Naive thymus-derived CD4-positive, alpha-beta T cell (primary cell): Measurements from ENCODE around the gene ACACA. TPM values are rescaled to one million over a fixed set of nuclear protein-coding genes. Genes with fewer than 3 reads are reported as not detected.

Experiments
- ATAC-seq: fragments of 150-1000 bp; cut with Tn5 transposase; 2 replicates; pipeline ENCODE4 v1.10.0; 2021; ENCODE audit warnings: mild to moderate bottlenecking, moderate library complexity
- CTCF ChIA-PET: fragments of 350-600 bp; sonication (Branson Sonifier 250); formaldehyde crosslinking; loops from one replicate; lab custom pipeline; 2021; ENCODE audit warnings: antibody characterized with exemption; lab: Charles Lee
- POLR2A ChIA-PET: fragments of 350-600 bp; sonication (Branson Sonifier 250); formaldehyde crosslinking; loops from one replicate; lab custom pipeline; 2021; ENCODE audit warnings: antibody characterized with exemption, inconsistent platforms; lab: Charles Lee
- DNase-seq, 9 donors: peaks; one replicate each; pipeline versions ENCODE4 v3.0.0 to v3.0.0-alpha.2; 2020 to 2022; ENCODE audit warnings: mixed read lengths in 1 of 9
- H3K27ac ChIP-seq: one replicate; pipeline ENCODE4 v1.7.0; 2013; ENCODE audit warnings: mild to moderate bottlenecking, low read depth, low read length, moderate library complexity
- H3K27me3 ChIP-seq, 2 donors: one replicate each; pipeline ENCODE4 v1.7.0; 2013; ENCODE audit warnings: low read length in 2 of 2, mild to moderate bottlenecking in 2 of 2, moderate library complexity in 2 of 2; ENCODE audit not compliant: control insufficient read depth in 2 of 2, insufficient read depth in 2 of 2
- H3K36me3 ChIP-seq, 3 experiments: 1 replicate in 2 of 3; 2 replicates in 1 of 3; pipeline ENCODE4 v1.7.0; 2013; ENCODE audit warnings: low read length in 3 of 3, mild to moderate bottlenecking in 3 of 3, moderate library complexity in 1 of 3; ENCODE audit not compliant: insufficient read depth in 3 of 3, control insufficient read depth in 2 of 3
- H3K4me1 ChIP-seq, 2 donors: one replicate each; pipeline ENCODE4 v1.7.0; 2013; ENCODE audit warnings: low read length in 2 of 2, mild to moderate bottlenecking in 2 of 2, moderate library complexity in 1 of 2; ENCODE audit not compliant: control insufficient read depth in 2 of 2, insufficient read depth in 2 of 2
- H3K4me3 ChIP-seq: 2 replicates; pipeline ENCODE4 v1.7.0; 2013; ENCODE audit warnings: mild to moderate bottlenecking, low read length
- H3K9me3 ChIP-seq, 3 experiments: 1 replicate in 2 of 3; 2 replicates in 1 of 3; pipeline ENCODE4 v1.7.0; 2013; ENCODE audit warnings: low read length in 3 of 3; ENCODE audit not compliant: control insufficient read depth in 2 of 3
- H3K27ac Mint-ChIP-seq, 9 donors: one replicate each; pipeline ENCODE4 v1.8.0; 2020 to 2022; ENCODE audit warnings: mixed read lengths in 9 of 9, mild to moderate bottlenecking in 8 of 9, moderate library complexity in 5 of 9, inconsistent platforms in 2 of 9
- H3K27me3 Mint-ChIP-seq, 5 donors: one replicate each; pipeline ENCODE4 v1.8.0; 2021 to 2022; ENCODE audit warnings: mixed read lengths in 5 of 5, mild to moderate bottlenecking in 1 of 5
- H3K36me3 Mint-ChIP-seq, 5 donors: one replicate each; pipeline ENCODE4 v1.8.0; 2020 to 2022; ENCODE audit warnings: mixed read lengths in 5 of 5, mild to moderate bottlenecking in 3 of 5, inconsistent platforms in 1 of 5
- H3K4me1 Mint-ChIP-seq, 7 donors: one replicate each; pipeline ENCODE4 v1.8.0; 2020 to 2022; ENCODE audit warnings: mixed read lengths in 7 of 7, mild to moderate bottlenecking in 3 of 7, inconsistent platforms in 1 of 7
- H3K4me3 Mint-ChIP-seq, 10 donors: one replicate each; pipeline ENCODE4 v1.8.0; 2020 to 2022; ENCODE audit warnings: mild to moderate bottlenecking in 10 of 10, mixed read lengths in 10 of 10, moderate library complexity in 6 of 10, inconsistent platforms in 2 of 10
- H3K9me3 Mint-ChIP-seq, 11 donors: one replicate each; pipeline ENCODE4 v1.8.0; 2020 to 2022; ENCODE audit warnings: mixed read lengths in 11 of 11, mild to moderate bottlenecking in 4 of 11, inconsistent platforms in 1 of 11, moderate library complexity in 1 of 11
- intact Hi-C, 2 donors: fragments of 100-400 bp; cut with micrococcal nuclease; formaldehyde crosslinking; loops; one replicate each; pipeline ENCODE4 v1.15.1; 2023
- polyA plus RNA-seq, 2 donors: library from polyadenylated mRNA; unstranded; fragments of 300-500 nt; fragmentation: Illumina TruSeq; gene quantifications; one replicate each; pipeline ENCODE4 v1.2.3, GENCODE V29; 2021
- total RNA-seq, 6 experiments: library from RNA in 5 of 6; stranded (reverse) in 5 of 6; gene quantifications; 1 replicate in 5 of 6; 2 replicates in 1 of 6; pipeline ENCODE4 v1.2.3 and lab custom pipeline; 2021 to 2026

Gene ACACA
- total and polyA plus RNA-seq, 7 experiments from 2014 or later: 6.1 to 47.0 (median 14.5) TPM

DNA sequence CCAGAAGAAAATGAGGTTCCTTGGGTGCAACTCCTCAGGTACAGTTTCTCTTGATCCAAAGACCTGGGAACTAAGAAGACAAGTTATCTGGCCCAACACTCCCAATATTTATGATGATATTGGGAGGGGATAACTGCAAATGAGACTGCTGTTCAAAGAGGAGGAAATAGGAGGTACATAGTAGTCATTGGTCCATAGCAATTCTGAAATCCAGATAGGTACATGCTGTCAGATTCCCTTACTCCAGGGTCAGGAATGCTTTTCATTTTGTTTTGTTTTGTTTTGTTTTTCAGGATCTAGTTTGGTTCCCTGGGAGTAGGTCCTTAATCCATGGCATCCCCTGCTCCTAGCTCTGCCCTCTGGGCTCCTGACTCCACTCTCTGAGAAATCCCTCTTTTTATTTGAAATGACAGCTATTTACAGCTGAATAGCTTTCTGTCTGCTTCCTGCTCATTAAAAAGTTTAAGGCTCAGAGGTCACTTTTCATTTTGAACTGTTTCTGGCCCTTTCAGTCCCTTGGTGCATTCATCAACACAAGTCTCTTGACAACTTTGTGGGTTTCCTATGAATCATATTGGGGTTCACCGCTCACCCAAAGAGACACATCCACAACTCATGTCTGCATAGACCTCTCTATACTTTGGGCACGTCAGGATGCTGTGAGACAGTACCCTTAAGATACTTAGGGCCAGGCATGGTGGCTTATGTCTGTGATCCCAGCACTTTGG lies 141.0 kb downstream of the ACACA start:
- DNase-seq (no peak), ATAC-seq (no peak)
- Mint-ChIP-seq H3K36me3 (peaks cover 20 to 73% (median 70%) of the 10 kb centered on the region in 5 donors), H3K9me3 (peaks cover 0 to 22% (median 10%) of the 10 kb centered on the region in 11 donors), H3K4me1 (peaks cover 0 to 6% (median 0%) of the 10 kb centered on the region in 7 donors), H3K4me3 (no peak overlapping the region), H3K27ac (no peak overlapping the region), H3K27me3 (no peaks in the 10 kb centered on the region)
- Histone ChIP-seq H3K4me1 (no peaks in the 10 kb centered on the region), H3K27ac (no peak overlapping the region), H3K36me3 (peaks cover 0 to 24% (median 0%) of the 10 kb centered on the region in 3 experiments), H3K27me3 (no peaks in the 10 kb centered on the region), H3K4me3 (no peak overlapping the region), H3K9me3 (peaks cover 0 to 6% (median 4%) of the 10 kb centered on the region in 3 experiments)
- intact Hi-C loops: no loop called here
- POLR2A ChIA-PET: no interaction called here
- CTCF ChIA-PET: no interaction called here

DNA sequence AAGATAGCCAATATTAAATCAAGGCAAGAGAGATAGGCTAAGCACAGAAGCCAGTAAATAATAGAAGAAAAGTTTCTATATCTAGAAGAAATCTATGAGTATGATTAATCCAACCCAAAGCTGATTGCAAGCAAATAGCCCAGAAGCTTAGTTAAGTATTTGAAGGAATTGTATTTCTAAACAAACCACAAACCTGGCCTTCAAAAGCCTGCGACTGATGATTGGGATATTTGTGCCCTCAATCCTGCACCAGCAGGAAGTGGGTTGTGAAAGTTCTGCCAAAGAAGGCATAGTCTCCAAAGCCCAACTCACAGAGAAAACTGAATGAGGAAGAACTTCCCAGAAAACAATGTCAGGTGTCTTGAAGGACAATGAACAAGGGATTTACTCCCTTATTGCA lies 145.3 kb downstream of the ACACA start:
- H3K9me3 Mint-ChIP-seq: peaks cover 0 to 12% (median 5%) of the 10 kb centered on the region in 11 donors
- no peak overlapping the region for H3K4me3 Mint-ChIP-seq
- H3K4me3 ChIP-seq: no peak overlapping the region
- H3K27ac ChIP-seq: no peak overlapping the region
- DNase-seq (no peak), ATAC-seq (no peak)
- peaks cover 19 to 54% (median 34%) of the 10 kb centered on the region in 5 donors for H3K36me3 Mint-ChIP-seq
- intact Hi-C loops: no loop called here
- ChIA-PET POLR2A (no interaction called here), CTCF (no interaction called here)
- H3K4me1 ChIP-seq: no peaks in the 10 kb centered on the region
- H3K27ac Mint-ChIP-seq: no peak overlapping the region
- H3K27me3 ChIP-seq: no peaks in the 10 kb centered on the region
- H3K4me1 Mint-ChIP-seq: peaks cover 0 to 8% (median 0%) of the 10 kb centered on the region in 7 donors
- H3K9me3 ChIP-seq: peaks cover 0 to 6% (median 4%) of the 10 kb centered on the region in 3 experiments
- H3K36me3 ChIP-seq: peaks cover 0 to 31% (median 0%) of the 10 kb centered on the region in 3 experiments
- no peaks in the 10 kb centered on the region for H3K27me3 Mint-ChIP-seq

DNA sequence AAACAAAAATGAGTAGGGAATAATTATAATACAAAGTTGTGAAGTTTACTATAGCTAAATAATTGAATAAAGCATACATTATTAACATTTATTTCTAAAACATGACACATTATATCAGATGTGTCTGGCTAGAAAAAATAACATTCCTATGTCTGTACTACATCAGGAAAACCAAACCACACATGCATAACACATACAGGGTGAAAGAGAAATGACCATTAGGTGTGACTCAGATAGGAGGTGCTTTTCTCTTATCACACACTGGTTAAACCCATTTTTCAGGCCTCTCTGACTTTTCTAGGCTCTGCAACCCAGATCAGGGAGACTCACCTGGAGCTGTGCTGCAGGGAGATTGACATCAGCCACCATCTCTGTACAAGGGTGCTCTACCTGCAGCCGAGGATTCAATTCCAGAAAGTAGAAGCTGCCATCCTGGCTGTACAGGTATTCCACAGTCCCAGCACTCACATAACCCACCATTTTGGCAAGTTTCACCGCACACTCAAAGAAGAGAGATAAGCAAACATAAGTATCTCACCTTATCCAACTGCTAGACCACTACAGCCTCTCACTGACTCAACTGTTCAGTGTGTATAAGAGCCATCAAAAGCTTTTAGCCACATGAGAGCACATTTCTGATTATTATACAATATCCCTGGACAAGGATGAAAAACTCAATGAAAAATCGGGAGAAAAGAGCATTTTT lies 147.5 kb downstream of the ACACA start:
- H3K36me3 ChIP-seq: peaks cover 0 to 11% (median 0%) of the 10 kb centered on the region in 3 experiments
- no peak overlapping the region for H3K4me3 ChIP-seq
- no peaks in the 10 kb centered on the region for H3K27me3 Mint-ChIP-seq
- H3K4me1 ChIP-seq: no peaks in the 10 kb centered on the region
- ATAC-seq (no peak), DNase-seq (no peak)
- intact Hi-C loops: no loop called here
- ChIA-PET CTCF (no interaction called here), POLR2A (no interaction called here)
- H3K27ac ChIP-seq: no peak overlapping the region
- no peaks in the 10 kb centered on the region for H3K9me3 Mint-ChIP-seq
- H3K4me1 Mint-ChIP-seq: peaks cover 0 to 5% (median 0%) of the 10 kb centered on the region in 7 donors
- H3K9me3 ChIP-seq: no peaks in the 10 kb centered on the region
- no peak overlapping the region for H3K4me3 Mint-ChIP-seq
- H3K27ac Mint-ChIP-seq: no peak overlapping the region
- peaks cover 4 to 42% (median 18%) of the 10 kb centered on the region in 5 donors for H3K36me3 Mint-ChIP-seq
- H3K27me3 ChIP-seq: no peaks in the 10 kb centered on the region

DNA sequence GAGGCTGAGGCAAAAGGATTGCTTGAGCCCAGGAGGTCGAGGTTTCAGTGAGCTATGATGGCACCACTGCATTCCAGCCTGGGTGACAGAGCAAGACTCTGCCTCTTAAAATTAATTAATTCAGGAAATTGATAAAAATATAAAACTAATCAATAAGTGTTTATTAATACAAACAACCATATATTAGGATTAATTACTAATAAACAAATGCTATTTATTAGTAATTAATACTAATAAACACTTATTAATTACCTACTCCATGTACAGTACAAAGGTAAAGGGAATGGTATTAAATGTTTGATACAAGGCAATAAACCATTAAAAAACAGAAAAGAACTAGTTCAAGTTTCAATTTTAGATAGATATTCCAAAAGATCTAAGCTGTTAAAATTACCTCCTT lies 150.0 kb downstream of the ACACA start:
- Mint-ChIP-seq H3K36me3 (peaks cover 4 to 42% (median 7%) of the 10 kb centered on the region in 5 donors), H3K27ac (no peak overlapping the region), H3K9me3 (no peaks in the 10 kb centered on the region), H3K4me3 (no peak overlapping the region), H3K4me1 (peaks cover 0 to 5% (median 0%) of the 10 kb centered on the region in 7 donors), H3K27me3 (no peaks in the 10 kb centered on the region)
- Histone ChIP-seq H3K4me3 (no peak overlapping the region), H3K4me1 (no peaks in the 10 kb centered on the region), H3K36me3 (peaks cover 0 to 7% (median 0%) of the 10 kb centered on the region in 3 experiments), H3K9me3 (no peaks in the 10 kb centered on the region), H3K27ac (no peak overlapping the region), H3K27me3 (no peaks in the 10 kb centered on the region)
- DNase-seq: no peak
- intact Hi-C loops: no loop called here
- no peak for ATAC-seq
- CTCF ChIA-PET: no interaction called here
- POLR2A ChIA-PET: no interaction called here

DNA sequence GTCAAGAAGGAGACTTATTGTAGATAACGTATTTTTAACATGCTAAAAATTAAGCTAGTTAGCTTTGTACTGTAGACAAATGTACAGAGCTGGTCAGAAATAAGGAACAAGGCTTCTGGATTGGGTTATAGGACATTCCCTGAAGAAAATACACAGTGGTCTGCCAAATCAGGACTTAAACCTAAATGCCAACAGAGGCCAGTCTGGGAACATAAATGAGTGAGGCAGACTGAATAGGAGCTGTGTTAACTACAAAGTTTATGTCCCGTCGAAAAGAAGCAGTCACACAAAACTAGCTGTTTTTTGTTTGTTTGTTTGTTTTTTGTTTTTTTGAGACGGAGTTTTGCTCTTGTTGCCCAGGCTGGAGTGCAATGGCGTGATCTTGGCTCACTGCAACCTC lies 151.2 kb downstream of the ACACA start:
- no peak for DNase-seq

DNA sequence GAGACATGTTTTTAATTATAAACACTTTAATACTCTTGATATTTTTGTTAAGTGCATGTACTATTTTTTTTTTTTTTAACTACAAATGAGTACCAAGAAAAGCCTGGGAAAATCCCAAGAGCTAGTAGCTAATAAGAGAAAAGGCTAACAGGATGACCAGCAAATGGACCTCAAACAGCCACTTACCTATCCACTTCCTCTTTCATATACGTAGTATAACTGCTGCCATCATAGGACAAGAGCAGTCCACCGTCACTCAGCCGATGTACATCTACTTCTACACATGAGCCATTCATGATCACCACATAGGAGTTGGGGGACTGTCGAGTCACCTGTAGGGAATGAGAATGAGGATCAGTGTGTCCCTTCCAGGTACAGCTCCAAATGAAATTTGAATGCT lies 158.8 kb downstream of the ACACA start:
- Histone ChIP-seq H3K4me3 (no peak overlapping the region), H3K27me3 (no peaks in the 10 kb centered on the region), H3K27ac (no peak overlapping the region), H3K9me3 (no peaks in the 10 kb centered on the region), H3K4me1 (no peaks in the 10 kb centered on the region), H3K36me3 (peaks cover 0 to 34% (median 7%) of the 10 kb centered on the region in 3 experiments)
- H3K27ac Mint-ChIP-seq: no peak overlapping the region
- no peaks in the 10 kb centered on the region for H3K4me1 Mint-ChIP-seq
- ChIA-PET CTCF (interaction anchor here (0.6 kb wide), 1 partner anchor 23 kb away, joined by 3 read pairs; no protein-coding TSS in a partner anchor), POLR2A (no interaction called here)
- H3K36me3 Mint-ChIP-seq: peaks cover 17 to 58% (median 34%) of the 10 kb centered on the region in 5 donors
- intact Hi-C loops: no loop called here
- no peaks in the 10 kb centered on the region for H3K9me3 Mint-ChIP-seq
- no peaks in the 10 kb centered on the region for H3K27me3 Mint-ChIP-seq
- ATAC-seq (no peak), DNase-seq (no peak)
- H3K4me3 Mint-ChIP-seq: no peak overlapping the region

More for the DNA sequence above, 151.2 kb downstream of the ACACA start:
- ATAC-seq: no peak
- H3K27me3 Mint-ChIP-seq: no peaks in the 10 kb centered on the region
- Histone ChIP-seq H3K4me3 (no peak overlapping the region), H3K4me1 (no peaks in the 10 kb centered on the region), H3K27me3 (no peaks in the 10 kb centered on the region), H3K36me3 (peaks cover 0 to 11% (median 0%) of the 10 kb centered on the region in 3 experiments), H3K27ac (no peak overlapping the region), H3K9me3 (no peaks in the 10 kb centered on the region)
- no peaks in the 10 kb centered on the region for H3K9me3 Mint-ChIP-seq
- H3K4me1 Mint-ChIP-seq: peaks cover 0 to 1% (median 0%) of the 10 kb centered on the region in 7 donors
- H3K27ac Mint-ChIP-seq: no peak overlapping the region
- ChIA-PET POLR2A (no interaction called here), CTCF (interaction anchor here (0.9 kb wide), 1 partner anchor 11 kb away, joined by 3 read pairs; no protein-coding TSS in a partner anchor)
- H3K4me3 Mint-ChIP-seq: no peak overlapping the region
- intact Hi-C loops: no loop called here
- H3K36me3 Mint-ChIP-seq: peaks cover 4 to 42% (median 13%) of the 10 kb centered on the region in 5 donors
